Measurements from ENCODE around the gene CTH. TPM values are rescaled to one million over a fixed set of nuclear protein-coding genes. Genes with fewer than 3 reads are reported as not detected.

Gene CTH
- total and polyA plus RNA-seq, 4 donors: 4.3 to 8.6 (median 5.9) TPM

DNA sequence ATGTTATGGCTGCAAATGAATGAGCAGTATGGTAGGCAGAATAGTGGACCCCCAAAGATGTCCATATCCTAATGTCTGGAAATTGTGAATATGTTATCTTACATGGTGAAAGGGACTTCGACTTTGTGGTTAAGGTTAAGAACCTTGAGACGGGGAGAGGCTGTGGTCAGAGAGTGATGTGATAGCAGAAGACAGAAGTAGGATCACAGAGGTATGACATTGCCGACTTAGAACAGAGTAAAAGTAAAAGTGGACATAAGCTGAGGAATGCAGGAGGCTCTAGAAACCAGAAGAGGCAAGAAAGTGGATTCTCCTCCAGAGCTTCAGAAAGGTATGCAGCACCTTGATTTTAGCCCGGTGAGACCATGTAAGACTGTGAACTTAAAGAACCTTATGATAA lies 74.6 kb downstream of the CTH start:
- TF ChIP-seq, protein P1, sequence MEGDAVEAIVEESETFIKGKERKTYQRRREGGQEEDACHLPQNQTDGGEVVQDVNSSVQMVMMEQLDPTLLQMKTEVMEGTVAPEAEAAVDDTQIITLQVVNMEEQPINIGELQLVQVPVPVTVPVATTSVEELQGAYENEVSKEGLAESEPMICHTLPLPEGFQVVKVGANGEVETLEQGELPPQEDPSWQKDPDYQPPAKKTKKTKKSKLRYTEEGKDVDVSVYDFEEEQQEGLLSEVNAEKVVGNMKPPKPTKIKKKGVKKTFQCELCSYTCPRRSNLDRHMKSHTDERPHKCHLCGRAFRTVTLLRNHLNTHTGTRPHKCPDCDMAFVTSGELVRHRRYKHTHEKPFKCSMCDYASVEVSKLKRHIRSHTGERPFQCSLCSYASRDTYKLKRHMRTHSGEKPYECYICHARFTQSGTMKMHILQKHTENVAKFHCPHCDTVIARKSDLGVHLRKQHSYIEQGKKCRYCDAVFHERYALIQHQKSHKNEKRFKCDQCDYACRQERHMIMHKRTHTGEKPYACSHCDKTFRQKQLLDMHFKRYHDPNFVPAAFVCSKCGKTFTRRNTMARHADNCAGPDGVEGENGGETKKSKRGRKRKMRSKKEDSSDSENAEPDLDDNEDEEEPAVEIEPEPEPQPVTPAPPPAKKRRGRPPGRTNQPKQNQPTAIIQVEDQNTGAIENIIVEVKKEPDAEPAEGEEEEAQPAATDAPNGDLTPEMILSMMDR (IDR thresholded peaks at IDR 0.05; ENCODE audit: control extremely low read depth, extremely low read depth): no peak
- no peak for ATAC-seq (ENCODE audit: insufficient read depth, low FRiP score)

DNA sequence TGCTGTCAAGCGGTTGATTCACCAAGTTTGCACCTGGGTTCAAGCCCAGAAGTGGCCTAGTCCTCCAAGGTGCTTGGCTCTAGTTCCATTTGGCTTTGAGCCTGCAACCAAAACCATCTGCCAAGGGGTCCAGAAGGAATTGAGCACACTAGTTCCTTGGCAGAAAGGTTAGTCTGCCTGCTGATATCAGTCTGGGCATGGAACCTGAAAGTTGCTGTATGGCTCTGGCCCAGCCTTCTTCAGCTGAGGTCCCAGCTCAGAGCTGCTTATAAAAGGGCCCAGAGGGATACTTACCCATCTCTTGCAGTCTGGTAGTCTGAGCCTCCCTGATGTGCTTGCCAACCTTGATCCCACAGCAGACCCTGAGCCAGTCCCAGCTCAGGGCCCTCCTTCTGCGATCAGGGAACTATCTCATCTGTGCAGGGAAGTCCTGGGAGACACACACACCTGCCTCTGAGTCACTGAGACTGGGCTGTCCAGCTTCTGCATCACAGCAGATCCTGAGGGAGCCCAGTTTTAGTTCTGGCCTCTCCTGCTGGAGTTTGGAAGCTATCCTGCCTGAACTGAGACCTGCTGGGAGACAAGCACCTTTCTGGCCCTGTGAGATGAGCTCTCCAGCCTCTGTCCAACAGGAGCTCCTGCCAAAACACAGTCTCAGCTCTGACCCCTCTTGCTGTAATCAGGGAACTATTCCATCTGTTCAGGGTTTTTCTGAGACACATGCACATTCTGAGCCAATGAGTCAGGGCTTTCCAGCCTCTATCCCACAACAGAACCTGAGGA lies 75.8 kb downstream of the CTH start:
- ATAC-seq (ENCODE audit: insufficient read depth, low FRiP score) (no peak), DNase-seq (peak in 2 of 3 donors; percentile 2 to 20)
- Histone ChIP-seq H3K4me1 (ENCODE audit: control insufficient read depth in 5 of 5, insufficient read depth in 5 of 5, low read length in 5 of 5) (peaks cover 0 to 7% (median 0%) of the 10 kb centered on the region in 5 donors), H3K27ac (ENCODE audit: low read depth in 1 of 2, low read length in 1 of 2) (no peak overlapping the region), H3K9ac (ENCODE audit: insufficient read depth in 1 of 2, low read length in 2 of 2) (no peak overlapping the region), H3K36me3 (ENCODE audit: control insufficient read depth in 4 of 4, insufficient read depth in 4 of 4, low read length in 4 of 4) (no peaks in the 10 kb centered on the region), H3K9me3 (ENCODE audit: control insufficient read depth in 4 of 4, insufficient read depth in 3 of 4, low read length in 3 of 4) (no peaks in the 10 kb centered on the region), H3K27me3 (ENCODE audit: control insufficient read depth in 3 of 3, insufficient read depth in 3 of 3, low read length in 2 of 3) (no peaks in the 10 kb centered on the region), H3K4me3 (no peak overlapping the region)
- 89 to 96% methylated on average over 2 of the region's 2 CpGs for WGBS, 2 donors
- TF ChIP-seq, protein P1 (IDR thresholded peaks at IDR 0.05; ENCODE audit: control extremely low read depth, extremely low read depth): no peak

More for the DNA sequence above, 74.6 kb downstream of the CTH start:
- no peak for DNase-seq
- H3K36me3 ChIP-seq (ENCODE audit: control insufficient read depth in 4 of 4, insufficient read depth in 4 of 4, low read length in 4 of 4): no peaks in the 10 kb centered on the region
- H3K4me1 ChIP-seq (ENCODE audit: control insufficient read depth in 5 of 5, insufficient read depth in 5 of 5, low read length in 5 of 5): peaks cover 0 to 7% (median 0%) of the 10 kb centered on the region in 5 donors
- H3K9ac ChIP-seq (ENCODE audit: insufficient read depth in 1 of 2, low read length in 2 of 2): no peak overlapping the region
- WGBS, 2 donors: 56 to 57% methylated on average over 4 of the region's 4 CpGs
- no peak overlapping the region for H3K4me3 ChIP-seq
- H3K27me3 ChIP-seq (ENCODE audit: control insufficient read depth in 3 of 3, insufficient read depth in 3 of 3, low read length in 2 of 3): no peaks in the 10 kb centered on the region
- H3K9me3 ChIP-seq (ENCODE audit: control insufficient read depth in 4 of 4, insufficient read depth in 3 of 4, low read length in 3 of 4): no peaks in the 10 kb centered on the region
- no peak overlapping the region for H3K27ac ChIP-seq (ENCODE audit: low read depth in 1 of 2, low read length in 1 of 2)

DNA sequence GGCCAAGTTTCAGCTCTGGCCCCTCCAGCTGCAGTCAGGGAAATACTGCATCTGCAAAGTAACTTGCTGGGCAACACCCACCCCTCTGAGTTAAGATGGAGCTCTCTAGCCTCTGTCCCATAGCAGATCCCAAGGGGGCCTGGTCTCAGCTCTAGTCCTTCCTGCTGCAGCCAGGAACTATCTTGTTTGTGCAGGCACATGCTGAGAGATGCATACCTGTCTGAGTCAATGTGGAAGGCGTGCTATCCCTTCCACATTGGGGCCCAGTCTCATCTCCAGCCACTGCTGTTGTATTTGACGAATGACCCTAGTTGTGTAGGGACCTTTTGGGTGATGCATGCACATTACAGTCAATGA lies 76.4 kb downstream of the CTH start:
- Histone ChIP-seq H3K27me3 (ENCODE audit: control insufficient read depth in 3 of 3, insufficient read depth in 3 of 3, low read length in 2 of 3) (no peaks in the 10 kb centered on the region), H3K27ac (ENCODE audit: low read depth in 1 of 2, low read length in 1 of 2) (no peak overlapping the region), H3K36me3 (ENCODE audit: control insufficient read depth in 4 of 4, insufficient read depth in 4 of 4, low read length in 4 of 4) (no peaks in the 10 kb centered on the region), H3K4me3 (no peak overlapping the region), H3K9ac (ENCODE audit: insufficient read depth in 1 of 2, low read length in 2 of 2) (no peak overlapping the region), H3K4me1 (ENCODE audit: control insufficient read depth in 5 of 5, insufficient read depth in 5 of 5, low read length in 5 of 5) (peaks cover 0 to 7% (median 0%) of the 10 kb centered on the region in 5 donors), H3K9me3 (ENCODE audit: control insufficient read depth in 4 of 4, insufficient read depth in 3 of 4, low read length in 3 of 4) (no peaks in the 10 kb centered on the region)
- ATAC-seq (ENCODE audit: insufficient read depth, low FRiP score): peak; percentile 34
- no peak for DNase-seq
- TF ChIP-seq, protein P1 (IDR thresholded peaks at IDR 0.05; ENCODE audit: control extremely low read depth, extremely low read depth): no peak
- WGBS, 2 donors: 93 to 94% methylated on average over 2 of the region's 2 CpGs

Measured in lung (tissue), 12 donors.